Measurements from ENCODE around the gene FBXL7.

FBXL7 gene

DNA sequence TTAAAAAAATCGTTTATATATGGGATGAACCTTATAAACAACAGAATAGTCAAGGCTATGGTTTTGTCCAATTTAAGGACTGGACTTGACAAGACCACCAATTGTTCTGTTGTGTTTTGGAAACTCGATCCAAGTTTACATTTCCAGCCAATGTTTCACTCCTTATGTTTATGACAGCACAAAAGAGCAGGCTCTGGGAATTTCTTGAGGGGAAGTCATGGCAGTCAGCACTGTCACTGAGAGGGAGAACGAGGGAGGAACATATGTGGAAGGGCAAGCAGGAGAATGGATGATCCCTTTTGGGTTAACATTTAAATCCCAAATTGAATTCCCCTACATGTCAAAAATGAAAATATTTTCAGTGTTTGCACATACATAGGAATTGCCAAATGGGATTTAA lies 387.1 kb downstream of the FBXL7 start:
- TF ChIP-seq Cebpa-rat (IDR thresholded peaks at IDR 0.05) = no peak
- H3K4me3 ChIP-seq = no peak overlapping the region
- H3K27ac ChIP-seq = no peak overlapping the region
- H3K36me3 ChIP-seq = no peaks in the 10 kb centered on the region
- H3K9ac ChIP-seq = no peak overlapping the region
- no peaks in the 10 kb centered on the region for H4K20me1 ChIP-seq
- no peaks in the 10 kb centered on the region for H3K4me1 ChIP-seq
- no peaks in the 10 kb centered on the region for H3K27me3 ChIP-seq
- no peaks in the 10 kb centered on the region for H3K9me3 ChIP-seq
- no peak overlapping the region for H3K4me2 ChIP-seq

DNA sequence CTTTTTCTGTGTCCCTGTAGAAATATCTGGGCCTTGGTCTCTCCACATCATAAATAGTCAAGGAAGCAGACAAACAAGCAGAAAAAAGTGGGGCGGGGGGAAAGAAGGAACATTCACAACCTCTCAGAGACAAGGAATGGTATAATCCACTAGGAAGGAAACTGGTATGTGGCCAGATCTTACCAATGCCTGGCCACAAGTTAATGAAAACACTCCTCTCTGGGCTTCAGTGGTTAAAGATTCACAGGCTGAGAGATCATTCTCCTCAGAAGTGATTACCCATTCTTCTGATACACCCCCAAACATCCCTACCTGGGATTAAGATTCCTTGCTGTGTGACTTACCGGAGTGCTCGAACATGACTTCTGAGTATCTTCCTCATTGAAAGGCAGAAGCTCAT lies 389.0 kb downstream of the FBXL7 start:
- H4K20me1 ChIP-seq = no peaks in the 10 kb centered on the region
- no peaks in the 10 kb centered on the region for H3K4me1 ChIP-seq
- H3K27me3 ChIP-seq = no peaks in the 10 kb centered on the region
- no peak overlapping the region for H3K9ac ChIP-seq
- no peak overlapping the region for H3K27ac ChIP-seq
- no peak overlapping the region for H3K4me3 ChIP-seq
- no peak for TF ChIP-seq Cebpa-rat (IDR thresholded peaks at IDR 0.05)
- H3K9me3 ChIP-seq = no peaks in the 10 kb centered on the region
- no peak overlapping the region for H3K4me2 ChIP-seq
- H3K36me3 ChIP-seq = no peaks in the 10 kb centered on the region

DNA sequence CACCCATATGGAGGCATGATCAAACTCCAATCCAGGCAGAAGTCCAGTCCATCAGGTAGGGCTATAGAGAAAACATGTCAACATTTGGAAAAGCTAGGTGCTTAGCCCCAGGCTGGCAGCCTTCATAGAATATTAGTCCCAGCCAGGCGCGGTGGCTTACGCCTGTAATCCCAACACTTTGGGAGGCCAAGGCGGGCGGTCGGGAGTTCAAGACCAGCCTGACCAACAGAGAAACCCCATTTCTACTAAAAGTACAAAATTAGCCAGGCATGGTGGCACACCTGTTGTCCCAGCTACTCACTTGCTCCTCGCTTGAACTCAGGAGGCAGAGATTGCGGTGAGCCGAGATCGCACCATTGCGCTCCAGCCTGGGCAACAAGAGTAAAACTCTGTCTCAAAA lies 393.9 kb downstream of the FBXL7 start:
- no peak overlapping the region for H3K9ac ChIP-seq
- H3K4me1 ChIP-seq = no peaks in the 10 kb centered on the region
- H3K9me3 ChIP-seq = no peaks in the 10 kb centered on the region
- no peak overlapping the region for H3K27ac ChIP-seq
- H4K20me1 ChIP-seq = no peaks in the 10 kb centered on the region
- H3K36me3 ChIP-seq = no peaks in the 10 kb centered on the region
- H3K4me3 ChIP-seq = no peak overlapping the region
- H3K4me2 ChIP-seq = no peak overlapping the region
- no peak for TF ChIP-seq Cebpa-rat (IDR thresholded peaks at IDR 0.05)
- H3K27me3 ChIP-seq = no peaks in the 10 kb centered on the region

DNA sequence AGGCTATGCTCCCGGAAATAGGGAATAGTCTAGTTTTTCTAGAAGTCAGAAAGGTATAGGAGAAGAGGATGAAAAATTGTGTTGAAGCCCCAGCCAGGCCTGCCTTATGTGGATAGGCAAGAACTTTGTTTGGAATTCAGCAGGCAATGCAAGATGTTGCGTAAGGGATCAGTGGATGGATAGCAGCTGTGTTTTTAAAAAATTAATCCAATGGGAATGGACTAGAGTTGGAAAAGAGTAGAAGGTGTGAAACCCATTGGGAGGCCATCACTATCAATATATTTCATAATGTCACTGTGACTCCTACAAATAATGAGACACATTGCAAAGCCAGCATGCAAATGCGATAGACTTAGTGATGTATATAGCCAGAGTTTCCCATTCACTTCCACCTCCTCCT lies 397.7 kb downstream of the FBXL7 start:
- Histone ChIP-seq H3K36me3 (no peaks in the 10 kb centered on the region), H3K27ac (no peak overlapping the region), H3K4me3 (no peak overlapping the region), H3K9ac (no peak overlapping the region), H3K4me1 (peaks cover 14% of the 10 kb centered on the region), H3K27me3 (no peaks in the 10 kb centered on the region), H4K20me1 (no peaks in the 10 kb centered on the region), H3K4me2 (no peak overlapping the region), H3K9me3 (no peaks in the 10 kb centered on the region)
- no peak for TF ChIP-seq Cebpa-rat (IDR thresholded peaks at IDR 0.05)

DNA sequence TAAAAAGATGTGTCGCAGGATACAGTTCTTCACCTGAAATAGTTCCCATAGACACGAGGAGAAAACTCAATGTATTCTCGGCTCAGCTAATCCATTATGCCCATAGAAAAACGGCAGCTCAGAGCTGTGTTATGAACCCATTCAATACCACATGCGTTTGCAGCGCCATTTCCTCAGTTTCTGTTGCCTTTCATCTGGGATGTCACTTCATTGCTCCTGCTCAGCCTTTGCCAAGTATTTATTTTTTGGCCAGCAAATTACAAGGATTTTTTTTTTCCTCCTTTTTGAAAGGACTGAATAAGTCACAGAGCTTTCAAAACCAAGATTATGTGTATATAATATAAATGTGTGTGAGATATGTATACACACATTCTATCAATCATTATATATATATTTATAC lies 398.7 kb downstream of the FBXL7 start:
- Histone ChIP-seq H3K9ac (no peak overlapping the region), H3K36me3 (no peaks in the 10 kb centered on the region), H3K4me1 (peaks cover 17% of the 10 kb centered on the region), H3K27me3 (no peaks in the 10 kb centered on the region), H3K27ac (no peak overlapping the region), H3K4me3 (no peak overlapping the region), H3K9me3 (no peaks in the 10 kb centered on the region), H4K20me1 (no peaks in the 10 kb centered on the region), H3K4me2 (no peak overlapping the region)
- TF ChIP-seq Cebpa-rat (IDR thresholded peaks at IDR 0.05) = no peak

DNA sequence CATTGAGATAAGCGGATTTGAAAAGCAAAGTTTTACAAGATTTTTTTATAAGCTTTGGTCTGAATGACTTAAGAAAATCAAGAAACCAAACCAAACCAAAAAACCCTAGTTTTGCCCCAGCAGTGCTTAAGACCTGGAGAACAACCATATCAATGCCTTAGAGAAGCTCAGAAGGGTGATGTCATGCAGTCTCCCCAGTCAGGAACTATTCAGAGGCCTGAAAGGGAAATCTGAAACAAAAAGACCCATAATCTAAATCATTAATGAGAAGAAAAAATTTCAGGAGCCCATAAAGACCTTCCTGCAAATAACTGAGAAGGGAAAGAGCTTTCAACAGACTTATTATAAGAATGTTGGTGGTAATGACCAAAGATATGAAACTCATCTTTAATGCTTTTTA lies 399.5 kb downstream of the FBXL7 start:
- no peaks in the 10 kb centered on the region for H3K36me3 ChIP-seq
- TF ChIP-seq Cebpa-rat (IDR thresholded peaks at IDR 0.05) = no peak

DNA sequence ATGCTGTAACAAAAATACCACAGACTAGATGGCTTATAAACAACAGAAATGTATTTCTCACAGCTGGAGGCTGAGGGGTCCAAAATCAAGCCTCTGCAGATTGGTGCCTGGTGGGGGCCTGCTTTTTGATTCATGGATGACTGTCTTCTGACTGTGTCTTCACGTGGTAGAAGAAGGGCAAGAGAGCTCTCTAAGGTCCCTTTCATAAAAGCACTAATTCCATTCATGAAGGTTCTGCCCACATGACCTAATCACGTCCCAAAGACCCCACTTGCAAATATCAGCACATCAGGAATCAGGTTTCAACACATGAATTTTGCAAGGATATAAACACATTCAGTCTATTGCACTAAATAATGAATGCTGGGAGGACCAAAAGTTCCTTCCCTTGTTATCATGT lies 401.2 kb downstream of the FBXL7 start:
- Histone ChIP-seq H3K4me2 (no peak overlapping the region), H3K9me3 (no peaks in the 10 kb centered on the region), H4K20me1 (no peaks in the 10 kb centered on the region), H3K27me3 (no peaks in the 10 kb centered on the region), H3K27ac (no peak overlapping the region), H3K9ac (no peak overlapping the region), H3K4me1 (peaks cover 17% of the 10 kb centered on the region), H3K4me3 (no peak overlapping the region), H3K36me3 (no peaks in the 10 kb centered on the region)
- no peak for TF ChIP-seq Cebpa-rat (IDR thresholded peaks at IDR 0.05)

More for the DNA sequence above, 399.5 kb downstream of the FBXL7 start:
- no peak overlapping the region for H3K9ac ChIP-seq
- no peak overlapping the region for H3K4me2 ChIP-seq
- no peaks in the 10 kb centered on the region for H3K27me3 ChIP-seq
- no peaks in the 10 kb centered on the region for H4K20me1 ChIP-seq
- no peak overlapping the region for H3K4me3 ChIP-seq
- no peaks in the 10 kb centered on the region for H3K9me3 ChIP-seq
- no peak overlapping the region for H3K27ac ChIP-seq
- peaks cover 17% of the 10 kb centered on the region for H3K4me1 ChIP-seq

DNA sequence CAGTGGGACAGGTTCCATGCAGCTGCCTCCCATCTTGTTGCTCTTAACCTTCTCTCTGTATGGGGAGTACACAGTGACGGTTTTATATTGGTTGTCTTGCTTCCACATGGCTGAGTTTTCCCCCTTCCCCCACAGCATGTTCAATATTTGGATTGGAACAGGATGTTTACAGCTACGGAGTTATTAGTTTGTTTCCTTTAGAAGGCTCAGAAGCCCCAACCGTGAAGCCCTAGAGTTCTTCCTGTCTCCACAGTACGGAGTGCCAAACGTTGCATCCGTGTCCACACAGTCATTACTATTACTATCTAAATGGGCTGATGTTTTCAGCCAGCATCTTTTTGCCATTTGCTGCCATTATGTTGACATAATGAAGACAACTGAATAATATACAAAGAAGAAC lies 402.1 kb downstream of the FBXL7 start:
- H3K9me3 ChIP-seq = no peaks in the 10 kb centered on the region
- H3K27ac ChIP-seq = no peak overlapping the region
- H3K9ac ChIP-seq = no peak overlapping the region
- H3K4me3 ChIP-seq = no peak overlapping the region
- no peaks in the 10 kb centered on the region for H3K27me3 ChIP-seq
- peaks cover 17% of the 10 kb centered on the region for H3K4me1 ChIP-seq
- no peaks in the 10 kb centered on the region for H4K20me1 ChIP-seq
- no peaks in the 10 kb centered on the region for H3K36me3 ChIP-seq
- no peak for TF ChIP-seq Cebpa-rat (IDR thresholded peaks at IDR 0.05)
- peak overlapping the region; percentile 62 for H3K4me2 ChIP-seq

DNA sequence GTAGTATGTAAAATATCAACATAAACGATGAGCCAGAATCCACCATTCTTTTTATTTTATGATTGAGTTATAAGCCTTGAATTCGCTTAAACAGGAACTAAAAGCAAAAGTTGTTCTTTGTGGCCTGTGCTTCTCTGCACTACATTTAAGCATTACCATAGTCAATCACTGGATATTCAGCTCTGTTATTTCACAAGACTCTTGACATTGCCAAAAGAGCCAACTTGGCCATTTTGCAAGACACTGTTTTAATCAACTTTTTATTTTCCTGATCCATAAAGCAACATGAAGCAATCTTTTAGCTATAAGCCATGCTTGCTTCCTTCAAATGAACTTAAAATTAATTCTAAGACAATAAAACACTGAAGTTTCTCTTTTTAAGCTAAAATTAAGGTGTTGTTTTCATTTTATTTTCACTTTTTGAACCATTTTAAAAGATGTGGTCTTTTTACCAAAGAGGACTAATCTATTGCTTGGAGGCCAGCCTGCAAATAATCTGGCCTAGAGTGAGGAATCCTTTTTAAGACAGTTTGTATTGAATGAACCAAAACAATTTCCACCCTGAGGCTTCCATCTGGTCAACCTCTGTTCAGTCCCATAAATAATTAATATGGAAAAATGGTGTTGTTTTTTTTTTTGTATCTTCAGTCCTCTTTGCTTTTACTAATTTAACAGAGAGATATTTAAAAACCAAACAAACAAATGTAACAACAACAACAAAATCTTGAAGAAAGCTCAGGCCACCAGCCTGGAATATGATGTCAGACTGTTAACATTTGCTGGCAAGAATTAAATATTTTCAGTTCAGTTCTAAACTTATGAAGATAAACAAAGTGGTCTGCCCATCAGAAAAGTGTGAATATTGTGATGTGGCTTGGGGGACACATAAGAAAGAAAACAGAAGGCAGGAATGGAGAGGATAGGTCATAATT lies 405.2 kb downstream of the FBXL7 start:
- H3K4me1 ChIP-seq = peaks cover 17% of the 10 kb centered on the region
- no peaks in the 10 kb centered on the region for H3K9me3 ChIP-seq
- no peak for TF ChIP-seq Cebpa-rat (IDR thresholded peaks at IDR 0.05)
- no peak overlapping the region for H3K27ac ChIP-seq
- no peak overlapping the region for H3K4me2 ChIP-seq
- H3K4me3 ChIP-seq = no peak overlapping the region
- no peaks in the 10 kb centered on the region for H4K20me1 ChIP-seq
- H3K27me3 ChIP-seq = no peaks in the 10 kb centered on the region
- no peaks in the 10 kb centered on the region for H3K36me3 ChIP-seq
- H3K9ac ChIP-seq = no peak overlapping the region

DNA sequence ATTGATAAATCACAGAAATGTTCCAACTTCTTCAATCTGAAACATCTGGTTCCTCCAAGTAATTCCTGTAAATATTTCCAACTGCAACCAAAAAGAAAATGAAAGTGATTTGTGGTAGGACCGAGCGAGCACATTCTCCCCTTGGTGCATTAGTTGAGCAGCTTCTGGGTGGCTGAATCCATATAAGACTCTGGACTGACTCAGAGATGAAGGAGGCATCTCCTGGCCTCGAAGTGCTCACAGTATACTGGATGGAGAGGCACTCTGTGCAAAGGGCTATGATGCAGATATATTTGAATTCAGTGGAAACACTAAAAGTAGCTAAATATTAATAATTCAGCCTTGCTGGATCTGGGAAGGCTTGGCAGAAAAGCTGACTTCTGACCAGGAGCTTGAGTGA lies 414.7 kb downstream of the FBXL7 start:
- Histone ChIP-seq H3K9me3 (no peaks in the 10 kb centered on the region), H3K4me3 (no peak overlapping the region), H3K9ac (no peak overlapping the region), H3K27ac (no peak overlapping the region), H4K20me1 (no peaks in the 10 kb centered on the region), H3K27me3 (no peaks in the 10 kb centered on the region), H3K36me3 (no peaks in the 10 kb centered on the region), H3K4me1 (no peaks in the 10 kb centered on the region), H3K4me2 (no peak overlapping the region)
- no peak for TF ChIP-seq Cebpa-rat (IDR thresholded peaks at IDR 0.05)
